ENCODE measurements around the gene ZSCAN21.

ZSCAN21 gene

DNA sequence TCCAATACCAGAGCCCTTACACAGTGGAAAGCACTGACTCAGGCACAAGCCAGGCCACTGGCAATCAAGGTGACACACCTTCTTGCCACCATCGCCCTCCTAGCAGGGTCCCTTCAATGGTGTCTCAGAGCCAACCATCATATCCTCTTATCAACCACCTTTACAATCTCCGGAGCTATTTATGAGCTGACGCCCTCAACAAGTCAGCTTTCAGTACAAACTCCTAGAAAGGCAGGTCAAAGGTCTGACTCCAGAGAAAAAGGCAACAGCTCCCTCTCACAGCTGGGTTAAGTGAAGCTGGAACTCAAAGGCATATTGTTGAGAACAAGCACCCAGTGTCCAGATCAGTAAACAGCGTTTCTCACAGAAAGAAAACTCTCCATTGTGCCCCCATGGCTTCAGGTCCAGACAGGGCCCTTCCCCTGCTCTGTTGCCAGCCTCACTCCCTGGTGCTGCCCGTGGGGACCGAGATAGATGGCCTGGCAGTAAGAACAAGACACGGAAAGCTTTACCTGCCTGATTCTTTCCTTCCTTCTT is 29.5 kb downstream of the ZSCAN21 start:
- no peak for DNase-seq

GRCh38 chr7:100080907-100081534 is 31.4 kb downstream of the ZSCAN21 start:
- peak; percentile 19 for DNase-seq

GRCh38 chr7:100081535-100082102 is 32.0 kb downstream of the ZSCAN21 start, which contains the start of gene ZNF3:
TSS of gene ZNF3 (minus strand) at chr7:100081723. CDS start at chr7:100077357, 4,366 bp downstream.
- peak; percentile 99 for DNase-seq

GRCh38 chr7:100082978-100083377 is 33.4 kb downstream of the ZSCAN21 start:
- DNase-seq: no peak

DNA sequence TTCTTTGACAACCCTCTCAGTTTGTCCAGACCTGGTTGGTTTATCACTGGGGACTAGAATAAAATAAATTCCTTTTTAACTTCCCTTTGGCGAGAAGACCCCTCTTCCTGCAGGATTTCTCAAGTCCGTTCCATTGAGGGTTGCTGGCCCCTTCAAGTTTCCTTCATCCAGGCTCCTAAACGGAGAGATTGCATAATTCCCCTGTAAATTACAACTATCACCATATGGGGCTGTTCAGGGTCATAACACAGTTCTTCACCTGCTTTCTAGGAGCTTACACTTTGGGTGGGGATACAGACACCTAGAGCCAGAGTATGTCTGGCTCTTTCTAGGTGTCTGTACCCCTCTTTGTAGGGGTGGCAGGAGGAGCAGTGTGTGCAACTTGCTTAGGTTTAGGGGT is 35.9 kb downstream of the ZSCAN21 start:
- DNase-seq: no peak

DNA sequence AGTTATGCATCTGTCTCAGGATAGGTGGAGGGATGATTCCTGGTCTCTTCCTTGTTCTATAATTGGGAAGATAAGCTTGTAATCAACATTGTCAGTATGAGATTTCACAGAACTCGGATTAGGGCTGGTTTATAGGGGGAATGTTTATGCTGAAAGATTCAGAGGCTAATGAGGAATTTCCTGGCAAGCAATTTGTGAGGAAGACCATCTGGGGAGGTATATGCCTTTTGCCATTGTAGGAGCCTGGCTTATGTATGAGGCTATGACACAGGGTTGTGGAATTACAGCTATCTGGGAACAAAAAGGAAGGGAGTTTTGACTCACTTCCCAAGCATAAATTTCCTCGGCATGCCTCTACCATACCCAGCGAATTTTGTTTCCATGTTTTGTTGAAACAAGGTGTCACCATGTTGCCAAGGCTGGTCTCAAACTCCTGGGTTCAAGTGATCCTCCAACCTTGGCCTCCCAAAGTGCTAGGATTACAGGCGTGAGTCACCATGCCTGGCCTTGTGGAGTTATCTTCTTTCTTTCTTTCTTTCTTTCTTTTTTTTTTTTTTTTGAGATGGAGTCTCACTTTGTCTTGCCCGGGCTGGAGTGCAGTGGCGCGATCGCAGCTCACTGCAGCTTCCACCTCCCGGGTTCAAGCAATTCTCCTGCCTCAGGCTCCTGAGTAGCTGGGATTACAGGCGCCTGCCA is 37.6 kb downstream of the ZSCAN21 start:
- no peak for DNase-seq

- DNase-seq: no peak
Measured at GRCh38 chr7:100088095-100088620, 38.6 kb downstream of the ZSCAN21 start.

DNA sequence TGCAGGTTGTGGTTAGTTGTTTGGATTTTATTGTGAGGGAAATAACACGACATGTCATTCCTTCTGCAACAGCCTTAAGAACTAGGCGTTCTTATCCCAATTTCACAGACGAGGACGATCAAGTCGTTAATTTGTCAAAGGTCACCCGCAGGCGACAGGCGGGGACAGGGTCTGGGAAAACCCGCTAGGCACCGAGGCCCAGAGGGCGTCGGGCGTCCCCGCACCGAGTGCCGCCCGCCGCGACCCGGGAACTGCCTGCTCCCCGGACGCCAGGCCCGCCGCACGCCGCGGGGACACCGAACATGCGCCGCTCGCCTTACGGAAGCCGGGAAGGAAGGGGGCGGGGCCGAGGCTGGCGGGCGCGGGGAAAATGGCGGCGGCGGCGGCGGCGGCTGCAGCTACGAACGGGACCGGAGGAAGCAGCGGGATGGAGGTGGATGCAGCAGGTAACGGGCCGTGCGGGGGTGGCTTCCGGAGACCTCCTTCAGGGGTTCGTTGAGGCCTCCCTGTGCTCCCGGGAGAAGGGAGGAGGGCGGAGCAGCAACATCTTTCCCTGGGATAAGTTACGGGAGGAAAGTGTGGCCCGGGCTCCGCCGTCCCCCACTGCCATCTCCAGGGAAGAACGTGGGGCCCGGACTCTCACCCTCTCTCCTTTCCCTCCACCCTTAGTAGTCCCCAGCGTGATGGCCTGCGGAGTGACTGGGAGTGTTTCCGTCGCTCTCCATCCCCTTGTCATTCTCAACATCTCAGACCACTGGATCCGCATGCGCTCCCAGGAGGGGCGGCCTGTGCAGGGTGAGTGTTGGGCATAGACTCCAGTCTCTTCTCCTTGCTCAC is 39.3 kb downstream of the ZSCAN21 start, which contains the start of gene COPS6:
Gene COPS6 (plus strand): TSS at position 349 of the 837 bp plus-strand sequence. CDS start 22 bp downstream, at position 371.
- peak; percentile 78 for DNase-seq

- DNase-seq: no peak
Measured at GRCh38 chr7:100089458-100090196, 40.1 kb downstream of the ZSCAN21 start.

- no peak for DNase-seq
Measured at GRCh38 chr7:100090527-100091410, 41.2 kb downstream of the ZSCAN21 start.

DNA sequence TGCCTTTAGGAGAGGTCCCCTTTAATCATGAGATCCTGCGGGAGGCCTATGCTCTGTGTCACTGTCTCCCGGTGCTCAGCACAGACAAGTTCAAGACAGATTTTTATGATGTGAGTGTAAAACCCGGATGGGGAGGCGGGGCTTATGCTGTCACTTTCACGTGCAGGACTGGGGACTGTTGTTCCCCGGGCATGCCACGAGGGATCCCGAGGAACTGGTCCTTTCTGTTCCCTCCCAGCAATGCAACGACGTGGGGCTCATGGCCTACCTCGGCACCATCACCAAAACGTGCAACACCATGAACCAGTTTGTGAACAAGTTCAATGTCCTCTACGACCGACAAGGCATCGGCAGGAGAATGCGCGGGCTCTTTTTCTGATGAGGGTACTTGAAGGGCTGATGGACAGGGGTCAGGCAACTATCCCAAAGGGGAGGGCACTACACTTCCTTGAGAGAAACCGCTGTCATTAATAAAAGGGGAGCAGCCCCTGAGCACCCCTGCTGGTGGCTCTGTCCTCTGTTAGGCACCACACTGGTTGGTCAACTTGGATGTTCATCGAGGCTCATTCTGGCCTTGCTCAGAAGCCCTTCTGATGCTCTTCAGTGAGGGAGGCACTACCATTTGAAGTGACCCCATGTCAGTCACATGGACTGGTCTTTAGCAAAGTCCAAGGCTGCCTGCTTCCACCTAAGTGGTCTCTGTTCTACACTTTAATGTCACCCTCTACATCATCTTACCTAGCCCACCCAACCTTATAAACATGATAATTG is 42.0 kb downstream of the ZSCAN21 start:
- DNase-seq: no peak

DNA sequence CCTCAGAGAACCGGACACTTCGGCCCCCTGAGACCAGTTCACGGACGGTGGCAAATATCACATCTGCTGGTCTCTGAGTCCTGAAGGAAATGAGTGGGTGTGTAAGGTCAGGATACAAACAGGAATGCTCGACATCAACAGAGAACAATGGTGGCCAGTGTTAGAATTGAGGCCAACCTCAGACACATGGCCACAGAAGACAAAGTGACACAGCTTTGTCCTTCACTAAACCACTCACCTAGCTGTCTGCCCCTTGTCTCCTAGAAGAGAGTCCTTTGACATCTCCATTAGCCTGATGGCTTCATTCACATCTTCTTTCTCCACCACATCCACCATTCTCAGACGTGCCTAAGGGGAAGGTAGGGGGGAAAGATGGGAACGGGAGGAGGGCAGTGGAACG is 43.5 kb downstream of the ZSCAN21 start:
- no peak for DNase-seq

- no peak for DNase-seq
Measured at GRCh38 chr7:100093498-100093897, 43.9 kb downstream of the ZSCAN21 start.

GRCh38 chr7:100093925-100094486 is 44.4 kb downstream of the ZSCAN21 start:
- no peak for DNase-seq

DNA sequence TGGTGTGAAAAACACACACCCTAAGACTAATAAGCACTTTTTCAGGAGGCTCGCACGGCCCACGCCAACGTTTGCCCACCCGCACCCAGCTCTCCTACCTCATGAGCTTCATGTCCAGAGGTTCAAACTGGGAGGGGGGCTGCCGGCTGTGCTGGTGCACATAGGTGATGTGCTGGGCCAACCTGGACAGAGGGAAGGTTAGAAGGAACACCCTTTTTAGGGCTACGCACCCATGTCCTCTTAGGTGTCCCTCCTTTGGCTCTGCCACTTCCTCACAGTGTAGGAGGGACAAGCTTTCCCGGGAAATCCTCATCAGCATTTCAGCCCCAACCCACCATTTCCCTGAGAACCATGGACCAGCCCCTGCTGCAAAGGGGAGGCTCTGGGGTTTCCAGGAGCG is 45.7 kb downstream of the ZSCAN21 start:
- no peak for DNase-seq

DNA sequence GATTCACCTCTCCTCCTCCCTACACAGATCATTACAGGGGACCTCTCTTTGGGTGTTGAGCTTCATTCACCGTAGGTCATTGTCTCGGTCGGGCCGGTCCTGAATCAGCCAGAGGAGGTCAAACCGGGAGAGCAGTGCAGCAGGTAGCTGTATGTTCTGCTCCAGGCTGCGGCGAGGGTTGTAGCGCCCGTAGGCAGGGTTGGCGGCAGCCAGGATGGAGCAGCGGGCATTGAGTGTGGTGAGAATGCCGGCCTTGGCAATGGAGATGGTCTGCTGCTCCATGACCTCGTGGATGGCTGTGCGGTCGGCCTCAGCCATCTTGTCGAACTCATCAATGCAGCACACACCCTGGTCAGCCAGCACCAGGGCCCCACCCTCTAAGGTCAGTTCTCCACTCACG is 46.1 kb downstream of the ZSCAN21 start:
- DNase-seq: no peak

GRCh38 chr7:100098913-100099312 is 49.3 kb downstream of the ZSCAN21 start:
- no peak for DNase-seq

DNA sequence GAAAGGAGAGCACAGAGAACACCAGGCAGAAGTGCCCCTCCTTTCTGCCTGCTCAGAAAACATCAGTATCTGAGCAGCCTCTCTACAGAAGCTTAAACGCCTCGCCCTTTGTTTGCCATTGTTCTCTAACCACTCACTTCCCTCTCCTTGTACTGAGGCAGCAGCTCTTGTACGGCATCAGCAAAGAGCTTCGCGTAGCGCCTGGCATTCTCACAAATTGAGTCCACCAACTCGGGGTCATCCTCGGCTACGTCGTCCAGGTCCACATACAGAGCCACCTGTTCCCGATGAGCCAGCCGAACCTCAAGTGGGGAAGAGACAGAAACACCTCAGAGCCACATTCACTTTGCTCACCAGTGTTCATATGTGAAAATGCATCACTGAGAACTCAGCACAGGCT is 49.9 kb downstream of the ZSCAN21 start:
- DNase-seq: no peak

- peak; percentile 94 for DNase-seq
Measured at GRCh38 chr7:100100420-100101015, 50.9 kb downstream of the ZSCAN21 start.
